Measurements from ENCODE around the gene FGD1.

GRCh38 chrX:54415534-54416350 lies 80.3 kb downstream of the FGD1 start:
- no peak for TF ChIP-seq CTCF (IDR thresholded peaks at IDR 0.05)
- TF ChIP-seq POLR2A (IDR thresholded peaks at IDR 0.05) = no peak

Data from suprapubic skin (tissue), 3 donors.